PFSK-1 (cell line): ENCODE data around the gene CXCL12.

ENCODE experiments used
- FOXP2 ChIP-seq: optimal IDR thresholded peaks from 2 replicates; pipeline ENCODE3; 2011; ENCODE audit warnings: borderline replicate concordance, control low read depth, inconsistent platforms; ENCODE audit not compliant: insufficient read depth; ENCODE audit errors: extremely low read length, extremely low read depth
- POLR2AphosphoS5 ChIP-seq: IDR thresholded peaks from 2 replicates; pipeline ENCODE4 v1.6.1; 2012; ENCODE audit warnings: low read depth, mild to moderate bottlenecking, control low read depth, low read length, moderate library complexity
- SIN3A ChIP-seq: IDR thresholded peaks from 2 replicates; pipeline ENCODE4 v1.6.1; 2012; ENCODE audit warnings: mild to moderate bottlenecking, low read length, moderate library complexity, borderline replicate concordance; ENCODE audit not compliant: insufficient read depth
- TAF1 ChIP-seq: IDR thresholded peaks from 2 replicates; pipeline ENCODE4 v1.6.1; 2012; ENCODE audit warnings: low read length, control low read depth, borderline replicate concordance; ENCODE audit not compliant: insufficient read depth
- TF ChIP-seq, protein P1 (sequence below), 2 experiments: IDR thresholded peaks; 2 replicates each; pipeline versions ENCODE4 v1.6.1 to v1.8.0; 2011 to 2012; ENCODE audit warnings: low read depth in 2 of 2, low read length in 2 of 2, control low read depth in 1 of 2, inconsistent platforms in 1 of 2, mild to moderate bottlenecking in 1 of 2, moderate library complexity in 1 of 2; ENCODE audit not compliant: insufficient read depth in 1 of 2

Gene CXCL12

DNA sequence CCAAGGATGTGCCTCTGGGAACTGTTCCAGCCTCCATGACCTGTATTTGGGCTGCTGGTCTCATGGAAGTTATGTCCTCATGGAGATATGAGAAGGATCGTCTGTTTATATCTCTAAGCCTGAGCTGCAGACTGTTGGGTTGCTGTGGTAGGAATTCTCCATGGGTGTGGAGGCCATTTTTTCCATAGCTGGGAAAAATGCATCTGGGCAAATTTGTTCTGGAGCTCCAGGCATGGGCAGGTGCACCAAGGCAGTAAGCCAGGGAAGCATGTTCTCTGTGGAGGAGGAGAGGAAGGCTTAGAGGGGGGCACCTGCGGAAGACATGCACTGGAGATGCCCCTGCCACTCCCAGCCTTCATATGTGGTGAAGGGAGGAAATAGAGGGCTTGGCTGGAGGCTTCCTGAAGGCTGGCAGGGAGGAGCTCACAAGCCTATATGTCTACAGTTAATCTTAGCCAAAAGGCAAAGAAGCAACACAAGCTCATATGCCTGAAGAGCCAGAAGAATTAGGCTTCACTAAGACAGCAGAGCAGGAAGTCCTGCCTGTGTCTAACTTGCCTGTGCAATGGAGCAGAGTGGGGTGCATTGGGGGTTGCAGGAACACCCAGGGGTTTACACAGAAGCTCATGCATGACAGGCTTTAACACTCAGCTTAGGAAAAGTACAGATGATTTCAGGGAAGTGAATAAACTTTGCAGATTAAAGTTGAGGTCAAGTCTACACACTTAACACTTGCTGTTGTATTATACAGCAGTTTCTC is 35.1 kb upstream of the CXCL12 start:
- no peak for TF ChIP-seq SIN3A
- no peak for TF ChIP-seq POLR2AphosphoS5

DNA sequence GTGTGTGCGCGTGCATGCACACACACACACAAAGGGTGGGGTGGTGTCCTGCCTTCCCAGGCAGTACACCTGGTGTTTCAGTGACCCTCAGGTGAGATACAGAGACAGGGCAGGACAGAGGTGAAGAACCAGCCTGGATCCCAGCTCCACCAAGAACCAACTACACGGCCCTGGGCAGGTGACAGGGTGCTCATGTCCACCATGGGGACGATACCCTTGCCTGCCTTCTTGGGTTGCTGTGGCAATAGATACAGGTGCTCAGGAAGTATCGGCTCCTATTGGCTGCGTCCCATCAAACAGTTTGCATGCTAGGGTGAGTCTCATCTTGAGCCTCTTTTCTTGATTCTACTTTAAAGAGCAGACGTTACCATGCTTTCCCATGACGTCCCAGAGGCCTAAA is 33.7 kb upstream of the CXCL12 start:
- TF ChIP-seq FOXP2 (no peak), TAF1 (no peak), POLR2AphosphoS5 (no peak), SIN3A (no peak)
- TF ChIP-seq, protein P1, sequence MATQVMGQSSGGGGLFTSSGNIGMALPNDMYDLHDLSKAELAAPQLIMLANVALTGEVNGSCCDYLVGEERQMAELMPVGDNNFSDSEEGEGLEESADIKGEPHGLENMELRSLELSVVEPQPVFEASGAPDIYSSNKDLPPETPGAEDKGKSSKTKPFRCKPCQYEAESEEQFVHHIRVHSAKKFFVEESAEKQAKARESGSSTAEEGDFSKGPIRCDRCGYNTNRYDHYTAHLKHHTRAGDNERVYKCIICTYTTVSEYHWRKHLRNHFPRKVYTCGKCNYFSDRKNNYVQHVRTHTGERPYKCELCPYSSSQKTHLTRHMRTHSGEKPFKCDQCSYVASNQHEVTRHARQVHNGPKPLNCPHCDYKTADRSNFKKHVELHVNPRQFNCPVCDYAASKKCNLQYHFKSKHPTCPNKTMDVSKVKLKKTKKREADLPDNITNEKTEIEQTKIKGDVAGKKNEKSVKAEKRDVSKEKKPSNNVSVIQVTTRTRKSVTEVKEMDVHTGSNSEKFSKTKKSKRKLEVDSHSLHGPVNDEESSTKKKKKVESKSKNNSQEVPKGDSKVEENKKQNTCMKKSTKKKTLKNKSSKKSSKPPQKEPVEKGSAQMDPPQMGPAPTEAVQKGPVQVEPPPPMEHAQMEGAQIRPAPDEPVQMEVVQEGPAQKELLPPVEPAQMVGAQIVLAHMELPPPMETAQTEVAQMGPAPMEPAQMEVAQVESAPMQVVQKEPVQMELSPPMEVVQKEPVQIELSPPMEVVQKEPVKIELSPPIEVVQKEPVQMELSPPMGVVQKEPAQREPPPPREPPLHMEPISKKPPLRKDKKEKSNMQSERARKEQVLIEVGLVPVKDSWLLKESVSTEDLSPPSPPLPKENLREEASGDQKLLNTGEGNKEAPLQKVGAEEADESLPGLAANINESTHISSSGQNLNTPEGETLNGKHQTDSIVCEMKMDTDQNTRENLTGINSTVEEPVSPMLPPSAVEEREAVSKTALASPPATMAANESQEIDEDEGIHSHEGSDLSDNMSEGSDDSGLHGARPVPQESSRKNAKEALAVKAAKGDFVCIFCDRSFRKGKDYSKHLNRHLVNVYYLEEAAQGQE (IDR thresholded peaks at IDR 0.05; ENCODE audit: insufficient read depth in 1 of 2, low read depth in 2 of 2, low read length in 2 of 2) = no peak

DNA sequence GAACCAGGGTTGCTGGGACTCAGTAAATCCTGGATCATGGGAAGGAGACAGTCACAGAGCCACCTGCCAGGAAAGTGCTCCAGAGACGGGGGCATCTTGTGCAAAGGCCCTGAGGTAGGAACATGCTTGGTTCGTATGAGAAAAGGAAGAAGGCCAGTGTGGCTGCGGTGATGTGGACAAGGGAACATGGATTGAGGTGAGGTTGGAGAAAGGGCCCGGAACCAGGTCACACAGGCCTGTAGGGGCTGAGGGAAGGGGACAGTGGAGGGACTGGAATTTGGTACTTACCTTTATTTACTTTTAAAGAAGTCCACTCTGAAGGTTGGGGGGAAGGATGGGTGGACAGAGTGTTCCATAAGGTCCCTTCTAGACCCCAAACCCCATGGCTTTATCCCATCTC is 32.9 kb upstream of the CXCL12 start:
- TF ChIP-seq, protein P1 (IDR thresholded peaks at IDR 0.05; ENCODE audit: insufficient read depth in 1 of 2, low read depth in 2 of 2, low read length in 2 of 2) = no peak
- TF ChIP-seq FOXP2 (no peak), POLR2AphosphoS5 (no peak), SIN3A (no peak), TAF1 (no peak)

DNA sequence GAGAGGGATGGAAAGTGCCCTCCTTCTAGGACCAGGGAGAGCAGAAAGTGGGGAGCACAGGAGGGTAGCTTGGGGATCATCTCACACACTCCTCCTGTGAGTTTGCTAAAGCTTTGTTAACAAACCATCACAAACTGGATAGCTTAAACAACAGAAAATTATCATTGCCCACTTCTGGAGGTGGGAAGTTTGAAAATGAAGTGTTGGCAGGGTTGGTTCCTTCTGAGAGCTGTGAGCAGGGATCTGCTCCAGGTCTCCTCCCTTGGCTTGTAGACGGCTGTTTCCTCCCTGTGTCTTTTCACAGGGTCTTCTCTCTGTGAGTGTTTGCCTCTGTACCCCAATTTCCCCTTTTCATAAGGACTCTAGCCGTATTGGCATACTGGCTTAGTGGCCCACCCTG is 32.0 kb upstream of the CXCL12 start:
- TF ChIP-seq TAF1 = no peak
- TF ChIP-seq, protein P1 (IDR thresholded peaks at IDR 0.05; ENCODE audit: insufficient read depth in 1 of 2, low read depth in 2 of 2, low read length in 2 of 2) = no peak
- TF ChIP-seq POLR2AphosphoS5 = no peak
- no peak for TF ChIP-seq FOXP2
- TF ChIP-seq SIN3A = no peak

DNA sequence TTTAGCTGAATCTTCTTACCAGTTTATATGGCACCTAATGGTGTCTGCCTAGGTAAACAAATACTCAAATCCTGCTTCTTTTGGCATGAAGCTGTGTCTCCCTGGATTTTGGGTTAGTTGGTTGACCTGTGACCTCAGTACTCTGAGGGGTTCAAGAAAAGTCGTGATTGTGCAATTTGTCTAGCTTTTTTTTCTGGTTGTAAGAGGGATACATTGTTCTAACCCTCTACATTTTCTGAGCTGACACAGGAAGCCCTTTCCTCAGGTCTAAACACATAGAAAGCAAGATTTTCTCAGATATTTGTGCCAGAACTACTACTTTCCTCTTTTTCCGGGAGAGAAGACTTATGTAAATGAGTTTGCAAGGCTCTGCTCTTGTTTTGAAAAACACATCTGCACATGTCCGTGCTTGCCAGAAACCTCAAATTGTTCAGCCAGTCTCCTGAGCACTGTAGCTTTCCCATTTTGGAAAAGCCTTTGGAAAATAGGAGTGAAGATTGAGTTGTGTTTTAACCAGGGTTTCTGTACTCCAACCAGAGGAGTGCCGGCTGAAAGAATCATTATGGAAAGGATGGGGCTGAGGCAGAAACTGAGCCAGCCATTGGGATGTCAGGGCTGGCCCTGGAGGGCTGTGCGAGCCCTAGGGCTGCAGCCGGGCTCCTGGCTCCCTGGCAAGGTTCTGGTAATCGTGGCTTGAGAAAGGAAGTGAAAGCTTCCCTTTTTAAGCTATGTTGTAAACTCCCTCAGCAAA is 31.3 kb upstream of the CXCL12 start:
- TF ChIP-seq FOXP2 (no peak), TAF1 (no peak), SIN3A (no peak), POLR2AphosphoS5 (no peak)
- TF ChIP-seq, protein P1 (IDR thresholded peaks at IDR 0.05; ENCODE audit: insufficient read depth in 1 of 2, low read depth in 2 of 2, low read length in 2 of 2) = no peak
